Testis (tissue), 3 donors: ENCODE measurements around the gene PNMA6F. TPM values are rescaled to one million over a fixed set of nuclear protein-coding genes. Genes with fewer than 3 reads are reported as not detected.
"Not testable (repeated sequence)": the region's sequence is repeated elsewhere in the genome, so short reads cannot be mapped to it uniquely, and the experiment has no call there.

Source experiments
- DNase-seq: peaks from one replicate; pipeline ENCODE4 v3.0.0-alpha.2; 2019
- H3K27ac ChIP-seq, 2 donors: fragments of 200-600 bp; sonication (generic); one replicate each; pipeline ENCODE4 v1.5.1; 2019
- H3K27me3 ChIP-seq: fragments of 200-600 bp; sonication (generic); one replicate; pipeline ENCODE4 v1.5.1; 2019
- H3K36me3 ChIP-seq: fragments of 200-600 bp; sonication (generic); one replicate; pipeline ENCODE4 v1.5.1; 2017; ENCODE audit warnings: low read depth; ENCODE audit errors: missing control alignments
- H3K4me1 ChIP-seq: fragments of 200-600 bp; sonication (generic); one replicate; pipeline ENCODE4 v1.5.1; 2019
- H3K4me3 ChIP-seq, 2 donors: fragments of 200-600 bp; sonication (generic); one replicate each; pipeline ENCODE4 v1.5.1; 2017 to 2019
- H3K9me3 ChIP-seq: fragments of 200-600 bp; sonication (generic); one replicate; pipeline ENCODE4 v1.5.1; 2017
- POLR2A ChIP-seq: fragments of 450-650 bp; IDR thresholded peaks from one replicate; pipeline ENCODE4 v1.6.1; 2017; ENCODE audit warnings: antibody characterized with exemption, mild to moderate bottlenecking, moderate library complexity
- WGBS, 2 donors: methylation state at CpG; one replicate each; pipeline ENCODE4 v1.1.5; 2018; 5-methylcytosine and 5-hydroxymethylcytosine counted together
- intact Hi-C: fragments of 100-400 bp; cut with DNase I; formaldehyde crosslinking; loops from one replicate; pipeline ENCODE4 v1.15.1; 2023; ENCODE audit warnings: low total_unique reads
- polyA plus RNA-seq: library from polyadenylated mRNA; stranded (reverse); fragments of 350-450 nt; fragmentation: Illumina TruSeq; extraction: RNeasy Lipid Tissue Mini Kit (QIAGEN cat#74804); gene quantifications from one replicate; pipeline ENCODE4 v1.2.3, GENCODE V29; 2014; ENCODE audit warnings: low read depth, low replicate concordance; ENCODE audit not compliant: insufficient read depth
- total RNA-seq, 2 donors: library from RNA; depleted of rRNA; stranded (reverse); fragments of >200 nt; gene quantifications; one replicate each; pipeline ENCODE4 v1.2.3, GENCODE V29; 2016
- TF ChIP-seq, protein P1 (sequence below), 3 experiments: fragments of 450-650 bp in 2 of 3; fragments of 200-600 bp in 1 of 3; sonication (generic) in 1 of 3; IDR thresholded peaks; one replicate each; pipeline ENCODE4 v1.5.1; 2016 to 2019; ENCODE audit warnings: antibody characterized with exemption in 3 of 3, mild to moderate bottlenecking in 2 of 3, moderate library complexity in 1 of 3

The PNMA6F gene
- total and polyA plus RNA-seq, 3 donors from 2014 or later = 0.79 to 1.2 (median 0.84) TPM

DNA sequence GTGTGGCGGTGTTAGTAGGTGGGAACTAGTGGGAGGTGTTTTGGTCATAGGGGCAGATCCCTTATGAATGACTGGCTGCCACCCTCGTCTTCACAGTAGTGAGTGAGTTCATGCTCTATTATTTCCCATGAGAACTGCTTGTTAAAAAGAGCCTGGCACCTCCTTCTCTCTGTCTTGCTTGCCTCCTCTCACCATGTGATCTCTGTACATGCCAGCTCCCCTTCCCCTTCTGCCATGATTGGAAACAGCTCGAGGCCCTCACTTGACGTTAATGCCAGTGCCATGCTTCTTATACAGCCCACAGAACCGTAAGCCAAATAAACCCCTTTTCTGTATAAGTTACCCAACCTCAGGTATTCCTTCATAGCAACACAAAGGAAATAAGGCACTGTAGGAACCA is 21.7 kb downstream of the PNMA6F start:
- Histone ChIP-seq H3K27me3 (no peaks in the 10 kb centered on the region), H3K9me3 (no peaks in the 10 kb centered on the region), H3K36me3 (no peaks in the 10 kb centered on the region), H3K4me3 (no peak overlapping the region), H3K4me1 (no peaks in the 10 kb centered on the region), H3K27ac (no peak overlapping the region)
- intact Hi-C loops = no loop called here
- TF ChIP-seq, protein P1, sequence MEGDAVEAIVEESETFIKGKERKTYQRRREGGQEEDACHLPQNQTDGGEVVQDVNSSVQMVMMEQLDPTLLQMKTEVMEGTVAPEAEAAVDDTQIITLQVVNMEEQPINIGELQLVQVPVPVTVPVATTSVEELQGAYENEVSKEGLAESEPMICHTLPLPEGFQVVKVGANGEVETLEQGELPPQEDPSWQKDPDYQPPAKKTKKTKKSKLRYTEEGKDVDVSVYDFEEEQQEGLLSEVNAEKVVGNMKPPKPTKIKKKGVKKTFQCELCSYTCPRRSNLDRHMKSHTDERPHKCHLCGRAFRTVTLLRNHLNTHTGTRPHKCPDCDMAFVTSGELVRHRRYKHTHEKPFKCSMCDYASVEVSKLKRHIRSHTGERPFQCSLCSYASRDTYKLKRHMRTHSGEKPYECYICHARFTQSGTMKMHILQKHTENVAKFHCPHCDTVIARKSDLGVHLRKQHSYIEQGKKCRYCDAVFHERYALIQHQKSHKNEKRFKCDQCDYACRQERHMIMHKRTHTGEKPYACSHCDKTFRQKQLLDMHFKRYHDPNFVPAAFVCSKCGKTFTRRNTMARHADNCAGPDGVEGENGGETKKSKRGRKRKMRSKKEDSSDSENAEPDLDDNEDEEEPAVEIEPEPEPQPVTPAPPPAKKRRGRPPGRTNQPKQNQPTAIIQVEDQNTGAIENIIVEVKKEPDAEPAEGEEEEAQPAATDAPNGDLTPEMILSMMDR (IDR thresholded peaks at IDR 0.05) = no peak
- TF ChIP-seq POLR2A = no peak
- WGBS, 2 donors = 90 to 93% methylated on average over 5 of the region's 5 CpGs
- DNase-seq = no peak

DNA sequence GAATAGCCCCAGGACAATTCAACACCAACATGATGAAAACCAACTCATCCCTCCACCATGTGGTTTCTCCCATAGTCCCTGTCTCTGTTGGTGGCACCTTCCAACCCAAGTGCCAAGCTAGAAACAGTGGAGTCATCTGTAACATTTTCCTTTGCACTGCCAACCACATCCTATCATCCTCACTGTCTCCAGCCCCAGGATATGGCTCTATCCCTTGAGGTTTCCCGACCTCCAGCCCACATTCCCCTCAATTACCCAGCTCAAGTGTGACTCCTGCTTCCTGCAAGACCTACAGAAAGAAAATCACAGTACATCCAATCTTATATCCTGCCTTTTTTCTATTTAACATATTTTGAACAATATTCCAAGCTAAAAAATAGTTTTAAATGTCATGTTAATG is 24.2 kb downstream of the PNMA6F start:
- no peak for DNase-seq
- intact Hi-C loops = no loop called here
- Histone ChIP-seq H3K27me3 (no peaks in the 10 kb centered on the region), H3K9me3 (no peaks in the 10 kb centered on the region), H3K27ac (no peak overlapping the region), H3K36me3 (no peaks in the 10 kb centered on the region), H3K4me3 (no peak overlapping the region), H3K4me1 (no peaks in the 10 kb centered on the region)
- TF ChIP-seq, protein P1 (IDR thresholded peaks at IDR 0.05) = no peak
- no peak for TF ChIP-seq POLR2A
- WGBS, 2 donors = 92 to 94% methylated on average over 1 of the region's 1 CpG

DNA sequence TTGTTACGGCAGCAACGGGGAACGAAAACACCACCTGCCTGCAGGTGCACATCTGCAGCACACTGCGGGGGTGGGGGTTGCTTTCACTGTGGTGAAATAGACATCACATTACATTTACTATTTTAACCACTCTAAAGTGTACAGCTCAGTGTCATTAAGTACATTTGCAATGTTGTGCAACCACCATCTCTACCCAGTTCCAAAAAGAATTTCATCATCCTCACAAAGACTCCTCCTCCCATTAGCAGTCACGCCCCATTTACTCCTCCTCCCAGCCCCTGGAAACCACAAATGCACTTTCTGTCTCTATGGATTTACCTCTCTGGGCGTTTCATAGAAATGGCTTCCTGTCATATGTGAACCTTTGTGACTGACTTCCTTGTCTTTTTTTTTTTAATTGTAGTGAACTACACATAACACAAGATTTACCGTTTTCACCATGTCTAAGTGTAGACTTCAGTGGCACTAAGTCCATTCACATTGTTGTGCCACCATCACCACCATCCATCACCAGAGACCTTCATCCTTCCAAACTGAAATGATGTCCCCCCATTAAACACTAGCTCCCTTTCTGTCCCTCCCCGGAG is 28.0 kb downstream of the PNMA6F start:
- H3K4me1 ChIP-seq, H3K9me3 ChIP-seq, H3K27ac ChIP-seq, H3K27me3 ChIP-seq, intact Hi-C loops, H3K4me3 ChIP-seq, H3K36me3 ChIP-seq, DNase-seq: not testable (repeated sequence)
- 57 to 90% methylated on average over 3 of the region's 8 CpGs for WGBS, 2 donors

DNA sequence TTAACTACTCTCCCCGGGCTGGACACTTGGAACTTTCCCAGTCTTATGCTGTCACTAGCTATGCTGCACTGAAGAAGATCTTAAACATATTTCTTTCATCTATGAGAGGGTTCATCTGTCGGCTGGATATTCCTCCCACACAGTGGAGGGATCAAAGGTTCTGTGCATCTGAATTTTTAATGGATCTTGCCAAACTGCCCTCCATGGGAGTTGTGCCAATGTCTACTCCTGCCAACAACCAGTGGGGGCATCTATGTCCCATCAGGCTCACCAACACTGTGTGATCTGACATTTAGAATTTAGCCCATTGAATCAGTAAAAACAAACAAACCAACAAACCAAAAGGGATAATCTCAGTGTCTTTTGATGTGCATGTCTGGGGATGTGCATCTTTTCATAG is 32.8 kb downstream of the PNMA6F start:
- intact Hi-C loops, DNase-seq: not testable (repeated sequence)
- no CpG with 5 or more reads among the region's 2 CpGs for WGBS, 2 donors

DNA sequence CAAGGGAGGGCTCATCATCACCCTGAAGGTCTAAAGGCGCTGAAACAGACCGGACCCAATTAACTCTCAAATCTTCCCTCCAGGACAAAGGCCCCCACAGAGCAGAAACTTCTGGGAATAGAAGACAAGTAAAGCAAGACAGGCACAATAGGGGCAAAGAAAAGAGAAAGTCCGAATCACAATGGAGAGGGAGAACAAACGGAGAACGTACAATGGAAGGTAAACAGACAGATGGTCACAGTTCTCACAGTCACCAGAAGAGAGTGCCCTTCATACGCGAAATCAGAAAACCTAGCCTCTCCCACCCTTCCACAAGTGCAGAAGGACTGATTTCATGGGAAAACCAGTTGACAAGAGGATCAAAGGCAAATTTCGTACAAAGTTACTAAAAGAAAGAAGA is 35.9 kb downstream of the PNMA6F start:
- WGBS, 2 donors = no CpG with 5 or more reads among the region's 8 CpGs
- H3K27me3 ChIP-seq, H3K36me3 ChIP-seq, H3K4me1 ChIP-seq, H3K9me3 ChIP-seq, H3K4me3 ChIP-seq, DNase-seq, intact Hi-C loops, H3K27ac ChIP-seq: not testable (repeated sequence)

More for the DNA sequence above, 32.8 kb downstream of the PNMA6F start:
- not testable (repeated sequence) for H3K27ac ChIP-seq, H3K36me3 ChIP-seq, H3K27me3 ChIP-seq, H3K4me1 ChIP-seq, H3K4me3 ChIP-seq, H3K9me3 ChIP-seq

DNA sequence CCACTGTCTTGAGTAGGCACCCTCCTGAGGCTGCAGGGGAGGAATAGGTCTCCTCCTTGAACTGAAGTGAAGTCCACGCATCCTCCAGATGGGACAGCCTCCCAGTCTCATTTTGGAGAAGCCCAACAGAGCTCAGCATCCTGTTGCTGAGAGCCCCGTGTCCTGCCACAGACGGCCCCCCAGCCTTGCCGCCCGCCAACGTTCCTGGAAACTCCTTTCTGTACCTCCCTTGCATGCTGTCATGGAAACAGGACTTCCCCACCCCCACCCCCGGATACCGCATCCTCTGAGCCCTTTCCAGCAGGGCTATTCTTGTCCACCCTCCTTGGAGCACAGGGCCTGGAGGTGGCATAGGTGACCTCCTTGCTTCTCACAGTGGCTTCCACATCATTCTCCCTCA is 37.6 kb downstream of the PNMA6F start:
- intact Hi-C loops, H3K9me3 ChIP-seq, DNase-seq, H3K27me3 ChIP-seq, H3K4me3 ChIP-seq, H3K36me3 ChIP-seq, H3K4me1 ChIP-seq, H3K27ac ChIP-seq: not testable (repeated sequence)
- WGBS, 2 donors = no CpG with 5 or more reads among the region's 8 CpGs

DNA sequence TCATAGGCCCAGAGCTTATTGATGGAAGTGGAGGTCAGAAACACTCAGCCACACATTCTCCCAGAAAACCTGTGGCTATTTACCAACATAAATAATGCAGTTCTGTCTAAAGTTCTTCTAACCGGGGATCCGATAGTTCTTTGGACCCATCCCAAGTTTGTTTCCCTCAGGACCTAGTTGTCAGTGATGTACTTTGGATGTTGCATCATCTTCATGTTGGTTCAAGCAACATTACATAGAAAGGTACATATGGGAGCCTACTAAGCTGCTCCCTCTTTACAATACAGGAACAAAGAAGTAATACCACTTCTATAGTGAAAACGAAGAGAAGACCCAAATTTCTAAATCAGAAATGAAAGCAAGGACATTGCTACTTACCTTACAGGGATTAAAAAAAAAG is 39.8 kb downstream of the PNMA6F start:
- H3K9me3 ChIP-seq, H3K27me3 ChIP-seq, H3K36me3 ChIP-seq, H3K4me1 ChIP-seq, H3K4me3 ChIP-seq, intact Hi-C loops, DNase-seq, H3K27ac ChIP-seq: not testable (repeated sequence)
- WGBS, 2 donors = no CpG with 5 or more reads among the region's 3 CpGs

DNA sequence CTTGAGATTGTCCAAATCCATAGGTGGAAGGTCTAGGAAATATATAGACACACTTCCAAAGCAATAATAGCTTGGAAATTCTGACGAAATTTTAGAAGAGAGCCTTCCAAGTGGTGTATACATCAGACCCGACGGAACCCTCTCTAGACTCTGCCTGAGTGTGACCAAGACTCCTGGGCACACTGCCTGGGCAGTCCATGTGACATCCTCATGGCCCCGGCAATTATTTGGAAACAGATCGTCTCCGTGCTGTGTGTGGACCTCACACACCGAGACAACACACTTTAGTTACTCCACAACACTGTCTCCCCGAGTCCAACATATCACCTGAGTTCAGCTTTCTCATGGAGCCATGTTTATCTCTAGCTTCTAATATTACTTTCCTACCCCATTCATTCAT is 42.3 kb downstream of the PNMA6F start:
- H3K36me3 ChIP-seq, intact Hi-C loops, H3K27me3 ChIP-seq, H3K9me3 ChIP-seq, DNase-seq, H3K4me1 ChIP-seq, H3K27ac ChIP-seq, H3K4me3 ChIP-seq: not testable (repeated sequence)
- WGBS, 2 donors = no CpG with 5 or more reads among the region's 8 CpGs

DNA sequence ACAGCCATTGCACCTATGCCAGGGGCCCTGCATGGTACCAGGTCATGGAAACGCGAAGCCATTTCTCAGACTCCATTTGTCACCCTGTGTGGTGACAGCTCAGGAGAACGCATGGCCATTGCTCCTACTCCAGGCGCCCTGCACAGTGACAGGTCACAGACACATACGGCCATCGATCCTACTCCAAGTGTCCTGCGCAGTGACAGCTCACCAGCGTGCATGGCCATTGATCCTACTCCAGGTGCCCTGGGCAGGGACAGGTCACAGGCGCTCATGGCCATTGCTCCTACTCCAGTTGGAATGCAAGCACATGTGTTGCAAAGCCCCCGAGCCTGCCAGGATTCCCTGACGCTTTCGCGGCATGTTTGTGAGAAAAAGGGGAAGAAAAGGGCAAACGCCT is 45.5 kb downstream of the PNMA6F start:
- H3K9me3 ChIP-seq, H3K4me3 ChIP-seq, H3K4me1 ChIP-seq, H3K27me3 ChIP-seq, intact Hi-C loops, DNase-seq, H3K36me3 ChIP-seq, H3K27ac ChIP-seq: not testable (repeated sequence)
- WGBS, 2 donors = 89% methylated on average over 6 of the region's 14 CpGs; no CpG with 5 or more reads in 1 of the 2 donors

DNA sequence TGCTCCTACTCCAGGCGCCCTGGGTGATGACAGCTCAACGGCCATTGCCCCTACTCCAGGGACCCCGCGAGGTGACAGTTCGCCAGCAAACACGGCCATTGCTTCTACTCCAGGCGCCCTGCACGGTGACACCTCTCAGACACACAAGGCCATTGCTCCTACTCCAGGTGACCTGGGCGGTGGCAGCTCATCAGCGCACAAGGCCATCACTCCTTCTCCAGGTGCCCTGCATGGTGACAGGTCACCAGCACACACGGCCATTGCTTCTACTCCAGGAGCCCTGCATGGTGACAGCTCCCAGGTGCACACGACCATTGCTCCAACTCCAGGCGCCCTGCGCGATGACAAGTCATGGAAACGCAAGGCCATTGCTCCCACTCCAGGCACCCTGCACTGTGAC is 46.1 kb downstream of the PNMA6F start:
- H3K4me3 ChIP-seq, H3K9me3 ChIP-seq, intact Hi-C loops, H3K4me1 ChIP-seq, H3K27ac ChIP-seq, H3K27me3 ChIP-seq, DNase-seq, H3K36me3 ChIP-seq: not testable (repeated sequence)
- WGBS, 2 donors = no CpG with 5 or more reads among the region's 16 CpGs

DNA sequence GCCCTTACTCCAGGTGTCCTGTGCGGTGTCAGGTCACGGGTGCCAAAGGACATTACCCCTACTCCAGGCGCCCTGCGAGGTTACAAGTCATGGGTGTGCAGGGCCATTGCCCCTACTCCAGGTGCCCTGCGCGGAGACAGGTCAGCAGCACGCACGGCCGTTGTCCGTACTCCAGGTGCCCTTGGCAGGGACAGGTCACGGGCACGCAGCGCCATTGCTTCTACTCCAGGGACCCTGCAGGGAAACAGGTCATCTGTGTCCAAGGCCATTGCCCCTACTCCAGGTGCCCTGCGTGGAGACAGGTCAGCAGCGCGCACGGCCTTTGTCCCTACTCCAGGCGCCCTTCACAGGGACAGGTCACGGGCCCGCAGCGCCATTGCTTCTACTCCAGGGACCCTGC is 49.0 kb downstream of the PNMA6F start:
- not testable (repeated sequence) for DNase-seq

More for the DNA sequence above, 49.0 kb downstream of the PNMA6F start:
- intact Hi-C loops, H3K9me3 ChIP-seq, H3K36me3 ChIP-seq, H3K4me3 ChIP-seq, H3K4me1 ChIP-seq, H3K27me3 ChIP-seq, H3K27ac ChIP-seq: not testable (repeated sequence)
- WGBS, 2 donors = 96% methylated on average over 9 of the region's 21 CpGs; no CpG with 5 or more reads in 1 of the 2 donors
